Upper lobe of left lung (tissue), 6 donors: ENCODE measurements around the gene NFKBIB. TPM values are rescaled to one million over a fixed set of nuclear protein-coding genes. Genes with fewer than 3 reads are reported as not detected.
"Not testable (repeated sequence)": the region's sequence is repeated elsewhere in the genome, so short reads cannot be mapped to it uniquely, and the experiment has no call there.

Experiments
- ATAC-seq, 2 donors: fragments of 200-7000 bp; cut with Tn5 transposase; one replicate each; pipeline ENCODE4 v1.9.1; 2022; ENCODE audit warnings: mild to moderate bottlenecking in 2 of 2, moderate library complexity in 2 of 2; ENCODE audit not compliant: low FRiP score in 2 of 2
- DNase-seq, 2 donors: peaks; one replicate each; pipeline ENCODE4 v3.0.0-alpha.2; 2019 to 2020
- H3K27ac ChIP-seq, 4 donors: fragments of 200-600 bp; sonication (generic); one replicate each; pipeline ENCODE4 v1.5.1; 2016 to 2019
- H3K27me3 ChIP-seq, 4 donors: fragments of 200-600 bp; sonication (generic); one replicate each; pipeline ENCODE4 v1.5.1; 2017 to 2019
- H3K36me3 ChIP-seq, 4 donors: fragments of 200-600 bp; sonication (generic); one replicate each; pipeline ENCODE4 v1.5.1; 2016 to 2019
- H3K4me1 ChIP-seq, 4 donors: fragments of 200-600 bp; sonication (generic); one replicate each; pipeline ENCODE4 v1.5.1; 2018 to 2019
- H3K4me3 ChIP-seq, 4 donors: fragments of 200-600 bp; sonication (generic); one replicate each; pipeline ENCODE4 v1.5.1; 2017 to 2019; ENCODE audit warnings: mild to moderate bottlenecking in 2 of 4, moderate library complexity in 1 of 4
- H3K9me3 ChIP-seq, 4 donors: fragments of 200-600 bp; sonication (generic); one replicate each; pipeline ENCODE4 v1.5.1; 2018 to 2019
- EP300 ChIP-seq, 4 donors: sonication (generic); formaldehyde crosslinking; IDR thresholded peaks; one replicate each; pipeline ENCODE4 v1.5.1; 2017; ENCODE audit warnings: antibody characterized with exemption in 4 of 4, control low read depth in 2 of 4
- POLR2A ChIP-seq, 4 donors: fragments of 450-650 bp; IDR thresholded peaks; one replicate each; pipeline ENCODE4 v1.5.1; 2016 to 2017; ENCODE audit warnings: antibody characterized with exemption in 4 of 4, mild to moderate bottlenecking in 2 of 4
- POLR2AphosphoS5 ChIP-seq, 2 donors: sonication (generic); formaldehyde crosslinking; IDR thresholded peaks; one replicate each; pipeline ENCODE4 v1.5.1; 2017; ENCODE audit warnings: antibody characterized with exemption in 2 of 2
- WGBS, 2 donors: methylation state at CpG; one replicate each; pipeline ENCODE4 v1.1.5; 2017 to 2018; 5-methylcytosine and 5-hydroxymethylcytosine counted together
- total RNA-seq, 6 donors: library from RNA; depleted of rRNA in 4 of 6; stranded (reverse); fragments of >200 nt in 4 of 6; gene quantifications; one replicate each; pipeline versions ENCODE4 v1.1.0 to v1.2.1, GENCODE V29; 2016 to 2021
- TF ChIP-seq, protein P1 (sequence below), 6 experiments: fragments of 450-650 bp in 4 of 6; fragments of 200-600 bp in 2 of 6; sonication (generic) in 2 of 6; IDR thresholded peaks; one replicate each; pipeline ENCODE4 v1.5.1; 2016 to 2019; ENCODE audit warnings: antibody characterized with exemption in 6 of 6
- donor health status: DM: no; HTN: no; CAD: no; lungs with moderate emphysema.
- donor health status: DM: no; HTN: yes; CAD: no; lungs with severe emphysema.

Gene NFKBIB
- total RNA-seq, 6 donors from 2014 or later = 22.8 to 38.4 (median 31.6) TPM

- Histone ChIP-seq H3K9me3 (peaks cover 0 to 7% (median 0%) of the 10 kb centered on the region in 4 donors), H3K36me3 (peaks cover 0 to 24% (median 5%) of the 10 kb centered on the region in 4 donors), H3K4me1 (peaks cover 16 to 37% (median 19%) of the 10 kb centered on the region in 4 donors), H3K27me3 (no peaks in the 10 kb centered on the region), H3K27ac (no peak overlapping the region), H3K4me3 (no peak overlapping the region)
- 64 to 79% methylated on average over 4 of the region's 4 CpGs for WGBS, 2 donors
- DNase-seq (no peak), ATAC-seq (no peak)
- TF ChIP-seq, protein P1, sequence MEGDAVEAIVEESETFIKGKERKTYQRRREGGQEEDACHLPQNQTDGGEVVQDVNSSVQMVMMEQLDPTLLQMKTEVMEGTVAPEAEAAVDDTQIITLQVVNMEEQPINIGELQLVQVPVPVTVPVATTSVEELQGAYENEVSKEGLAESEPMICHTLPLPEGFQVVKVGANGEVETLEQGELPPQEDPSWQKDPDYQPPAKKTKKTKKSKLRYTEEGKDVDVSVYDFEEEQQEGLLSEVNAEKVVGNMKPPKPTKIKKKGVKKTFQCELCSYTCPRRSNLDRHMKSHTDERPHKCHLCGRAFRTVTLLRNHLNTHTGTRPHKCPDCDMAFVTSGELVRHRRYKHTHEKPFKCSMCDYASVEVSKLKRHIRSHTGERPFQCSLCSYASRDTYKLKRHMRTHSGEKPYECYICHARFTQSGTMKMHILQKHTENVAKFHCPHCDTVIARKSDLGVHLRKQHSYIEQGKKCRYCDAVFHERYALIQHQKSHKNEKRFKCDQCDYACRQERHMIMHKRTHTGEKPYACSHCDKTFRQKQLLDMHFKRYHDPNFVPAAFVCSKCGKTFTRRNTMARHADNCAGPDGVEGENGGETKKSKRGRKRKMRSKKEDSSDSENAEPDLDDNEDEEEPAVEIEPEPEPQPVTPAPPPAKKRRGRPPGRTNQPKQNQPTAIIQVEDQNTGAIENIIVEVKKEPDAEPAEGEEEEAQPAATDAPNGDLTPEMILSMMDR (IDR thresholded peaks at IDR 0.05) = no peak
- TF ChIP-seq POLR2A (IDR thresholded peaks at IDR 0.05) (no peak), POLR2AphosphoS5 (IDR thresholded peaks at IDR 0.05) (no peak), EP300 (IDR thresholded peaks at IDR 0.05) (no peak)
Observed at GRCh38 chr19:38933544-38933943, 33.8 kb downstream of the NFKBIB start.

- 42 to 49% methylated on average over 5 of the region's 5 CpGs for WGBS, 2 donors
- Histone ChIP-seq H3K27me3 (no peaks in the 10 kb centered on the region), H3K9me3 (peaks cover 0 to 4% (median 0%) of the 10 kb centered on the region in 4 donors), H3K36me3 (peaks cover 0 to 5% (median 0%) of the 10 kb centered on the region in 4 donors), H3K27ac (peak overlapping the region in 2 of 4 donors; percentile 11 to 44), H3K4me1 (no peaks in the 10 kb centered on the region), H3K4me3 (no peak overlapping the region)
- no peak for DNase-seq
- TF ChIP-seq, protein P1 (IDR thresholded peaks at IDR 0.05) = no peak
- TF ChIP-seq EP300 (IDR thresholded peaks at IDR 0.05) (no peak), POLR2A (IDR thresholded peaks at IDR 0.05) (no peak), POLR2AphosphoS5 (IDR thresholded peaks at IDR 0.05) (no peak)
- ATAC-seq = no peak
Observed at GRCh38 chr19:38939957-38940356, 40.2 kb downstream of the NFKBIB start.

GRCh38 chr19:38941466-38941865 is 41.7 kb downstream of the NFKBIB start:
- not testable (repeated sequence) for H3K9me3 ChIP-seq, ATAC-seq, H3K4me3 ChIP-seq, H3K4me1 ChIP-seq, DNase-seq, H3K27ac ChIP-seq, H3K27me3 ChIP-seq
- H3K36me3 ChIP-seq = peaks cover 0 to 12% (median 0%) of the 10 kb centered on the region in 4 donors
- WGBS, 2 donors = 77 to 80% methylated on average over 5 of the region's 5 CpGs

DNA sequence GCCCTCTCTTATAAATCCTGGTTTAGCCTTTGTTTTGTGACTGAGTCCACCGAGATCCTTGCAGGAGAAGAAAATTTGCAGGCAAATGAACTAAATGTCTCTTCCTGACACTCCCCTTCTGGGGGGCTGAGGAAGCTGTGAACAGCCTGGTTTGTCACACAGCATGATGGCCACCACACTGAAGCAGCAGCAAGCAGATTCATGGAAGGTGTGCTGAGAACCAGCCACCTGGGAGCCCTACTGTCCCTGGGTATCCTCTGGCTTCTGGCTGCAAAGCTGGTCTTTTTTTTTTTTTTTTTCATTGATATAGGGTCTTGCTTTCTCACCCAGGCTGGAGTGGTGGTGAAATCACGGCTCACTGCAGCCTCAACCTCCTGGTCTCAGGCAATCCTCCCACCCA is 42.2 kb downstream of the NFKBIB start:
- ATAC-seq (no peak), DNase-seq (no peak)
- Histone ChIP-seq H3K9me3 (no peaks in the 10 kb centered on the region), H3K4me3 (no peak overlapping the region), H3K36me3 (peaks cover 0 to 15% (median 0%) of the 10 kb centered on the region in 4 donors), H3K27ac (no peak overlapping the region), H3K4me1 (no peaks in the 10 kb centered on the region), H3K27me3 (no peaks in the 10 kb centered on the region)
- 87 to 100% methylated on average over 2 of the region's 2 CpGs for WGBS, 2 donors
- TF ChIP-seq POLR2AphosphoS5 (IDR thresholded peaks at IDR 0.05) (no peak), POLR2A (IDR thresholded peaks at IDR 0.05) (no peak), EP300 (IDR thresholded peaks at IDR 0.05) (no peak)
- TF ChIP-seq, protein P1 (IDR thresholded peaks at IDR 0.05) = no peak

DNA sequence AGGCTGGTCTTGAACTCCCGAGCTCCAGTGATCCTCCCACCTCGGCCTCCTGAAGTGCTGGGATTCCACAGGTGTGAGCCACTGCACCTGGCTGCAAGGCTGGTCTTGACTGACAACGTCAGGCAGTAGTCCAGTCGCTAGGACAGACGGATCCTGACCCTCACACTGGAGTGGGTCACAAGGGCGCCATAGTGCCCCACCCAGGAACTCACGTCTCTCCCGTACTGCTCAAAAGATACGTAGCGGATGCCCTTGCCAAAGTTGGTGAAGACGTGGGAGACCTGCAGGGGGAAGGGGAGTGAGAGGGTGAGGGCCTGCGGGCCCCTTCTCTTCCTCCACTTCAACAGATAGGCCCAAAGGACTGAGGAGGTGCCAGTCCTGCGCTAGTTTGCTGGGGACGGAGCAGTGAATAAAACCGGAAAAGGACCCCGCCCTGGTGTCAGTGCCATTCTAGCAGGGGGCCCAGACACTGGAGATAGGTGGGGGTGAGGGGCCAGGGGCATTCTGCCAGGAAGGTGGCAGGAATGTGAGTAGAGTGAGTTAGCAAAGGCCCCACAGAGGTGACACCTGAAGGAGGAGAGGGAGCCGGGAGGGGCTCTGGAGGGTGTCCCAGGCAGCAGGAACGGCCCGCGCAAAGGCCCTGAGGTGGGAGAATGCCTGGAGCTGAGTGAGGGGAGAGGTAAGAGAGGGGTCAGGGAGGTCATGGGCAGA is 42.9 kb downstream of the NFKBIB start:
- ATAC-seq (peak in 1 of 2 donors; percentile 34), DNase-seq (no peak)
- no peak for TF ChIP-seq POLR2A (IDR thresholded peaks at IDR 0.05)
- TF ChIP-seq EP300 (IDR thresholded peaks at IDR 0.05) = no peak
- no peak for TF ChIP-seq POLR2AphosphoS5 (IDR thresholded peaks at IDR 0.05)
- TF ChIP-seq, protein P1 (IDR thresholded peaks at IDR 0.05) = no peak
- Histone ChIP-seq H3K9me3 (no peaks in the 10 kb centered on the region), H3K4me3 (no peak overlapping the region), H3K27ac (no peak overlapping the region), H3K36me3 (peaks cover 0 to 15% (median 0%) of the 10 kb centered on the region in 4 donors), H3K27me3 (no peaks in the 10 kb centered on the region), H3K4me1 (no peaks in the 10 kb centered on the region)
- 81% methylated on average over 20 of the region's 20 CpGs for WGBS, 2 donors
